NB4 (cell line): ENCODE data around the gene GLI3.

ENCODE experiments used
- DNase-seq: peaks from one replicate; pipeline ENCODE4 v3.0.0; 2010; ENCODE audit warnings: low read depth
- H3K4me3 ChIP-seq: one replicate; pipeline ENCODE4 v1.5.1; 2011; ENCODE audit warnings: mild to moderate bottlenecking, low read depth, low read length, moderate library complexity
- MYC ChIP-seq: IDR thresholded peaks from 2 replicates; pipeline ENCODE4 v1.6.1; 2011; ENCODE audit warnings: low read depth, low read length
- POLR2A ChIP-seq: IDR thresholded peaks from 2 replicates; pipeline ENCODE4 v1.6.1; 2011; ENCODE audit warnings: mild to moderate bottlenecking; ENCODE audit not compliant: insufficient read length; ENCODE audit errors: extremely low read depth
- TF ChIP-seq, protein P1 (sequence below): IDR thresholded peaks from one replicate; pipeline ENCODE4 v1.5.1; 2012; ENCODE audit warnings: low read depth, low read length
- TF ChIP-seq, protein P2 (sequence below): IDR thresholded peaks from 2 replicates; pipeline ENCODE4 v1.6.1; 2011; ENCODE audit warnings: low read depth, low read length

Gene GLI3

GRCh38 chr7:42096681-42097561 is 140.1 kb downstream of the GLI3 start:
- no peak overlapping the region for H3K4me3 ChIP-seq
- TF ChIP-seq MYC (no peak), POLR2A (no peak)
- TF ChIP-seq, protein P1, sequence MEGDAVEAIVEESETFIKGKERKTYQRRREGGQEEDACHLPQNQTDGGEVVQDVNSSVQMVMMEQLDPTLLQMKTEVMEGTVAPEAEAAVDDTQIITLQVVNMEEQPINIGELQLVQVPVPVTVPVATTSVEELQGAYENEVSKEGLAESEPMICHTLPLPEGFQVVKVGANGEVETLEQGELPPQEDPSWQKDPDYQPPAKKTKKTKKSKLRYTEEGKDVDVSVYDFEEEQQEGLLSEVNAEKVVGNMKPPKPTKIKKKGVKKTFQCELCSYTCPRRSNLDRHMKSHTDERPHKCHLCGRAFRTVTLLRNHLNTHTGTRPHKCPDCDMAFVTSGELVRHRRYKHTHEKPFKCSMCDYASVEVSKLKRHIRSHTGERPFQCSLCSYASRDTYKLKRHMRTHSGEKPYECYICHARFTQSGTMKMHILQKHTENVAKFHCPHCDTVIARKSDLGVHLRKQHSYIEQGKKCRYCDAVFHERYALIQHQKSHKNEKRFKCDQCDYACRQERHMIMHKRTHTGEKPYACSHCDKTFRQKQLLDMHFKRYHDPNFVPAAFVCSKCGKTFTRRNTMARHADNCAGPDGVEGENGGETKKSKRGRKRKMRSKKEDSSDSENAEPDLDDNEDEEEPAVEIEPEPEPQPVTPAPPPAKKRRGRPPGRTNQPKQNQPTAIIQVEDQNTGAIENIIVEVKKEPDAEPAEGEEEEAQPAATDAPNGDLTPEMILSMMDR, result no peak
- TF ChIP-seq, protein P2, sequence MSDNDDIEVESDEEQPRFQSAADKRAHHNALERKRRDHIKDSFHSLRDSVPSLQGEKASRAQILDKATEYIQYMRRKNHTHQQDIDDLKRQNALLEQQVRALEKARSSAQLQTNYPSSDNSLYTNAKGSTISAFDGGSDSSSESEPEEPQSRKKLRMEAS, result no peak
- DNase-seq, result peak; percentile 59

DNA sequence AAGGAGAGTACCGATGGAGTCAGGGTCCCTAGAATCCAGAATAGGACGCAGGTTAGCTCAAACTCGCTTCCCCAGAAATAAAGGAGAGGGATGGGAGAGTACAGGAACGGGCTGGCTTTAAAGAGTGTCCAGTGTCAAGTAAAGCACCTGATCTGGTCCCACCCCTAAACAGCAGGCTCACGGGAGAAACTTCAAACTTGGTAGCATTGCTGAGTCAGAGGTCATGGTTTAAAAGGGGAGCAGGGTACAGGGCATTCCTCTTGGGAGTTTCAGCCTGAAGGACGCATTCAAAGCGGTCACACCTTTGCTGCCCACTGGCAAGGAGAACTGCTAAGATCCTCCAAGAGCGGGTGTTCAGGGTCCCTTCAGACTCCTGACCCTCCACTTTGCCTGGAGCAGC is 140.7 kb downstream of the GLI3 start:
- TF ChIP-seq MYC (no peak), POLR2A (no peak)
- TF ChIP-seq, protein P1, result no peak
- TF ChIP-seq, protein P2, result no peak
- peak; percentile 20 for DNase-seq
- peak overlapping the region; percentile 4 for H3K4me3 ChIP-seq

- H3K4me3 ChIP-seq, result peak overlapping the region; percentile 4
- peak; percentile 88 for DNase-seq
- TF ChIP-seq POLR2A, result no peak
- TF ChIP-seq, protein P2, result no peak
- no peak for TF ChIP-seq MYC
- TF ChIP-seq, protein P1, result no peak
Measured at GRCh38 chr7:42095791-42096190, 141.2 kb downstream of the GLI3 start.

- H3K4me3 ChIP-seq, result no peak overlapping the region
- no peak for DNase-seq
- TF ChIP-seq MYC, result no peak
- TF ChIP-seq, protein P1, result no peak
- TF ChIP-seq, protein P2, result no peak
- TF ChIP-seq POLR2A, result no peak
Measured at GRCh38 chr7:42093349-42093905, 143.6 kb downstream of the GLI3 start.

DNA sequence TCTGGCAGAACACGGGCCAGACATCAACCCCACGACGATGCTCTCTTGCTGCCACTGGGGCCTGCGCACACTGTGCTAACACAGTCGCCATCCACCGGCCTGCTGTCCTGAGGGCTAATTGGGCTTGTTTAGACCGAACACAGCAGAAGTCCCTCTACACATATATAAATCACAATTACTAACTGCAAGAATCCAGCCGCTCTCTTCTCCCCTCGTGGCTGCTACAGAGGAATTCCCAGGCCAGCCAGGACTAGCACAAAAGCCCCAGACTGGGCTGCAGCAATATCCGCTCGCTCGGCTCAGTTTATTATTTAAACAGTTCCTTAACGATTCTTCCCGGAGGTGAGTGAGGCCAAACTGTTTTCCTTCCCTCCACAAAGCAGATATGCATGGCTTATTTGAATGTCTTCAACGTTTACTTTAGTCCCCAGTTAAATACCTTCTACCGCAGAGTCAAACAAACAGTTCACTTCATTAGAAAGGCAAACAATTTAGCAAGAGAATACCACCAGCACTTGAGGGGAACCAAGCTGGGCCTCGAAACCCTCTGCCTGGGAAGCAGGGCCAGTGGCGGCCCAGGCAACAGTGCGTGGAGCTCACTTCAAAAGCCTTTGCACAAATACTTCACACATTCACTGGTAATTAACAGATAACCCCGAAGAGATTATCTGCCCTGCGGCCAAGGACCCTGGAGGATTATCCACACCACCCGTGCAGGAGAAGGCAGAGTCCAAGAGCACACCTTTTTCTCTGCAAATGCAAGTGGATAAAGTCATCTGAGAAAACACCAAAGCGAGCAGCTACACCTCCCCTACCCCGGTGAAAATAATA is 145.3 kb downstream of the GLI3 start:
- TF ChIP-seq MYC (no peak), POLR2A (no peak)
- TF ChIP-seq, protein P2, result no peak
- TF ChIP-seq, protein P1, result no peak
- H3K4me3 ChIP-seq, result no peak overlapping the region
- DNase-seq, result no peak
